Mucosa of gallbladder (tissue), 1 donor: ENCODE measurements around the gene USP9X. TPM values are rescaled to one million over a fixed set of nuclear protein-coding genes. Genes with fewer than 3 reads are reported as not detected.
"Not testable (repeated sequence)": the region's sequence is repeated elsewhere in the genome, so short reads cannot be mapped to it uniquely, and the experiment has no call there.

Source experiments
- DNase-seq: peaks from one replicate; pipeline ENCODE4 v3.0.0-alpha.2; 2020; ENCODE audit warnings: low spot score
- total RNA-seq: library from RNA; stranded (reverse); gene quantifications from one replicate; pipeline ENCODE4 v1.2.1, GENCODE V29; 2021
- donor health status: DM: no; HTN: no; CAD: no.

USP9X gene
- total RNA-seq, 1 donor from 2014 or later, result 90.5 TPM

DNA sequence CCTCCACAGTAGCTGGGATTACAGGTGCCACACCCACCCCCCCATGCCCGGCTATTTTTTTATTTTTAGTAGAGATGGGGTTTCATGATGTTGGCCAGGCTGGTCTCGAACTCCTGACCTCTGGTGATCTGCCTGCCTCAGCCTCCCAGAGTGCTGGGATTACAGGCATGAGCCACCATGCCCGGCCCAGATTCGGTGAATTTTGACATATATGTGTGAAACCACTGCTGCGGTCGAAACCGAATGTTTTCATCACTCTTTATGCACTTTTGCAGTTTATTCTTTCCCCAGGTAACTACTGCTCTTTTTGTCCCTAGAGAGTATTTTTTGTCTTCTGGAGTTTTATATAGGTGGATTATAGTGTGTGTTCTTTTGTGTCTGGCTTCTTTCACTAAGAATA lies 101.7 kb downstream of the USP9X start:
- DNase-seq, result not testable (repeated sequence)

DNA sequence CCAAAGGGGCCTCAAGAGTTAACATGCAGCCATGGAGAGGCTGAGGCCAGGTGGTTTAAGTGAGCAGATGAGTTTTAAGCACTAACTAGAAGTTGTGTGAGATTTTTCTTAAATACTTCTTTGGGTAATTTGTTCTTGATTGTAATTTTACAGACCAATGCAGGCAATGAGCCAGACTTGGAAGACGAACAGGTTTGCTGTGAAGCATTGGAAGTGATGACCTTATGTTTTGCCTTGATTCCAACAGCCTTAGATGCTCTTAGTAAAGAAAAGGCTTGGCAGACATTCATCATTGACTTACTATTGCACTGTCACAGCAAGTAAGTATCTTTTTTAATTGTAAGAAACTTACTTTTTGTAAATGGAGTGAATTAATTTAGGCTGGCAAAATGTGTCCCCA lies 103.9 kb downstream of the USP9X start:
- DNase-seq, result no peak

DNA sequence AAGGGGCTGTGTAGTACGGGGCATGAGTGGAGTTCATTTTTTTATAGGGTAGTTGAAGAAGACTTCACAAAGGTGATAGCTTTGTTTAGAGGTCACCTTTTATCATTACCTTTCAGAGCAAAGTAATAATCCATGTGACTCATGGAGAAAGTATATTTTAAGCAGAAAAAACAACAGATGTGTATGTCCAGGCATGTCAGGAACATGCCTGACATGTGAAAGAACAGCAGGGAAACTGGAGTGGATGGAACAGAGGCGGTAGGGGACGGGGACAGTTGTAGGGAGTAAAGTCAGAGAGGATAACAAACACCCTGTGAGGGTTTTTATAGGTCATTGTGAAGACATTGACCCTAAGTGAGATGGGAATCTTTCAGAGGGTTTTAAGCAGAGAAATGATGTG lies 107.6 kb downstream of the USP9X start:
- no peak for DNase-seq

DNA sequence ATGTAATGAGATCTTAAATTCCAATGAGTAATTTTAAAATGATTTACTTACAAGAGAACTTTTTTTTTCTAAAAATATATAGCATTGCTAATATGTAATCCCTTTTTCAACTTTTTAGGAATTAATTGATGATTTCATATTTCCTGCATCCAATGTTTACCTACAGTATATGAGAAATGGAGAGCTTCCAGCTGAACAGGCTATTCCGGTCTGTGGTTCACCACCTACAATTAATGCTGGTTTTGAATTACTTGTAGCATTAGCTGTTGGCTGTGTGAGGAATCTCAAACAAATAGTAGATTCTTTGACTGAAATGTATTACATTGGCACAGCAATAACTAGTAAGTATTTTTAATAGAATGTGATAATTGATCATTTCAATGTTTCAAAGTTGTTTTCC lies 113.2 kb downstream of the USP9X start:
- no peak for DNase-seq

DNA sequence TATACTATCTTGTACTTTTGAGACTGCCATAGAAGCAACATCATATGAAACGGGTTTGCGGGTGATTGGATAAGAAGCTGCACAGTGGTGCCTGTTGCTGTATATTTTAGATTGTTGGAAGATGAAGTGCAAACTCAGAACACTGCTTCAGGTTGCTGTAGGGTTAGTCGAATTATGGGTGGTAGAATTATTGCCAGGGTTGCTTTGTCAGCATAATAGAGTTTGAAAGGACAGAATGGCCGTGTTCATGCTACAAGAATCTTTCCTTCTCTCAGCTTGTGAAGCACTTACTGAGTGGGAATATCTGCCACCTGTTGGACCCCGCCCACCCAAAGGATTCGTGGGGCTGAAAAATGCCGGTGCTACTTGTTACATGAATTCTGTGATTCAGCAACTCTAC lies 115.5 kb downstream of the USP9X start:
- no peak for DNase-seq

DNA sequence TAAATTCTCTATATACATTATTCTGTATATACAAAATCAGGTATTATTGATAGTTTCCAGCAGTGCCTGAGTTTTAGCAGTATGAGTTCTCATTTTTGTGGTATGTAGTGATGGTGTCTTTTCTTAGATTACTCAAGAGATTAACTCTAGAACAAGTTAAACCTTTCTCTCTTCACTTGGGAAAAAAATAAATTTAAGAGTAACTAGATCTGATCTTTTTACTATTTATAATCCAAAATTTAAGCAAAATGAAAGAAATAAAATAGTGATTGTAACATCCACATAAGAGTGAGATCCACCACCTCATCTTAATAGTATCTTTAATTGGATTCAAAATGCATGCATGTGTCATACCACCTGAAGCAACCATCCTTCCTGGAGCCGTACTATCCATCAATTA lies 124.6 kb downstream of the USP9X start:
- DNase-seq, result no peak

DNA sequence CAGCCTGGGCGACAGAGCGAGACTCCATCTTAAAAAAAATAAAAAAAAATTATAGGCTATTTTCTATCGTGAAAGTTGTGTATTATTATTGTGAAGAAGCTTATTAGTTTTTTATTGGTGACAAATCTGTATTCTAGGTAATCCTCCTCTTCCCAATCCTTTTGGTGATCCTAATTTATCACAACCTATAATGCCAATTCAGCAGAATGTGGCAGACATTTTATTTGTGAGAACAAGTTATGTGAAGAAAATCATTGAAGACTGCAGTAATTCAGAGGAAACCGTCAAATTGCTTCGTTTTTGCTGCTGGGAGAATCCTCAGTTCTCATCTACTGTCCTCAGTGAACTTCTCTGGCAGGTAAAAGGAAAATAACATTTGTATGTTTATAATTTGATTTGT lies 139.4 kb downstream of the USP9X start:
- no peak for DNase-seq

DNA sequence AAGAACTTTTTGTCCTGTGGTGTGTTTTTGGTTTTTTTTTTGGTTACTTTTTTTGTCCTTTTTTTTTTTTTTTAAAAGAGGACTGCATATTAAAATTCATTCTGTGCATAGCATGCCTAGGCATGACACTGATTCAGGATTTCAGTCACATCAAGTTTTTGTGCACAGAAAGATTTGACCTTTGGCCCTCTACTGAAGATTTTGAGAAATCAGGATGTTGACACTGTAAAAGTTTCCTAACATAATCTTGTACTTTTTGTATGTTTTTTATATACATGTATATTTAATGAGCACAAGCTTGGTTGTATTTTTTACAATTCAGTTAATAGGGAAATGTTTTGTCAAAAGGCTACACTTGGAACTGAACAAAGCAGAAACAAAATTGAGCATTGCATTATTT lies 148.7 kb downstream of the USP9X start:
- no peak for DNase-seq

DNA sequence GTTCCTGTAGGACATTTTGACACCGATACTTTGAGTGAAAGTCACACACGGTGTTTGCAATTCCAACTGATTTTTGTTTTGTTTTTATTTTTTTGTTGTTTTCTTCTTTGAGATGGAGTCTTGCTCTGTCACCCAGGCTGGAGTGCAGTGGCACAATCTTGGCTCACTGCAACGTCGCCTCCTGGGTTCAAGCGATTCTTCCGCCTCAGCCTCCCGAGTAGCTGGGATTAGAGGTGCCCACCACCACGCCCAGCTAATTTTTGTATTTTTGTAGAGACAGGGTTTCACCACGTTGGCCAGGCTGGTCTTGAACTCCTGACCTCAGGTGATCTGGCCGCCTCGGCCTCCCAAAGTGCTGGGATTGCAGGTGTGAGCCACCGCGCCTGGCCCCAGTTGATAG lies 149.2 kb downstream of the USP9X start:
- DNase-seq, result not testable (repeated sequence)

DNA sequence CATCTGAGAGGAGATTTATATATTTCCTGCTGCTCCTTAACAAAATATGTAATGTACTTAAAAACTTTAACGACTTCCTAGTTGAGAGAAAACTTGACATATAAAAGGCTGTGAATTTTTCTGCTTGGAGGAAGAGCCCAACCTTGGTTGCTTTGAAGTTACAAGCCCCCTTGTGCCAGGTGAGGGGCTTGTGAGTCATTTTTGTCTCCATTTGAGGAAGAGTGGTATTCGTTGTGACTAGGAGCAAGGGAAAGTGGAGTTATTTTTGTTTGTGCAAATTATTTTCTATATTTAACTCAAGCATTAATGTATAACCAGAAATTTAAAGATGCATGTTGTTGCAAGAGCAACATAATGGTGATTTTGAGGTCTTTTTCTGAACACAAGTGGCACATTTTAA lies 149.7 kb downstream of the USP9X start:
- DNase-seq, result no peak

DNA sequence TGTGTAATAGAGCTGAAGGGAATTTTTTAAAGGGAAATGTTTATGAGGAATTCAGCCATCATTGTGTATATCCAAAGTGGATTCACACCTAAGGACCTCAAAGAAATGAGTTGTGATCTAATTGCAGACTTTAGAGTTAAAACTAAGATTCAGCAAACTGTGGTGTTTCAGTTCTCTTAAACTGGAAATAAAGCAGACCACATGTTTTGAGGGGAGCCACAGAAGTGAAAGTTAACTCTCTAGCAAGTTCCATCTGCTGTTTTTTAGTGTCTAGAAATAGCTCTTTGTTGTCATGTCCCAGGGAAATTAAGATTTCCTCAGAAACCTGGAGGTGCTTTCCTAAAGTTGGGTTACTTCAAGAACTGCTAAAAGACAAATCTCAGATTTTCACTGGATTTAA lies 151.4 kb downstream of the USP9X start:
- DNase-seq, result no peak

DNA sequence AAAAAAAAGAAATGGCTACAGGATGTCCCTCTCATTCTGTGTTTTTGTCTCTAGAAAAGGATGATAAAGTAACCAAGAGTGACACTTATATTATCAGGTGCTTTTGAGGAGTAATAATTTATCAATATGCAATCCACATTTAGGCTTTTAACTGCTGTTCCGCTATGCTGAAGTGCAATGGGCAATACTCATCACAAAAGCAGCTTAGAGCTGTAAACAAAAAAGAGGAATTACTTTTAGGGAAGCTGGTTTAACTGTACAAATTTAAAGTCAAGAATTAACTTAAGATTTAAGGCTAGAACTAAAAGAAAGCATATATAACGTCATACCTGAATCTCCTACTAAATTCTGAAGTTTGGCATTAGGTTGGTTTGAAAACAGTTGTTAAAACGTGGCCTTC lies 155.3 kb downstream of the USP9X start:
- DNase-seq, result no peak

DNA sequence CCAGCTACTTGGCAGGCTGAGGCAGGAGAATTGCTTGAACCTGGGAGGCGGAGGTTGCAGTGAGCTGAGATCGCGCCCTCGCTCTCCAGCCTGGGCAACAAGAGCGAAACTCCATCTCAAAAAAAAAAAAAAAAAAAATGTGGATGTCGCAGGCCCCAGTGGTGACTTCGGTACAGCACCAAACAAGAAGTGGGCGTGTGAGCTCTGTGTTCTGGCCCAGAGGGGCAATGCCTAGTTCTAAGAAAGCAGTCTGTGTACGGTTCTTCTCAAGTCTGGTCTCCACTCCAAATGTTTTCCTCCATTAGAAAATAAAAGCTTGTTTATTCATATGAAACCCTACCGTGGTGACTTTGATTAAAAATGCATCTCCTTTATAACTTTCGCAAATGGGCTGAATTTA lies 156.7 kb downstream of the USP9X start:
- no peak for DNase-seq

DNA sequence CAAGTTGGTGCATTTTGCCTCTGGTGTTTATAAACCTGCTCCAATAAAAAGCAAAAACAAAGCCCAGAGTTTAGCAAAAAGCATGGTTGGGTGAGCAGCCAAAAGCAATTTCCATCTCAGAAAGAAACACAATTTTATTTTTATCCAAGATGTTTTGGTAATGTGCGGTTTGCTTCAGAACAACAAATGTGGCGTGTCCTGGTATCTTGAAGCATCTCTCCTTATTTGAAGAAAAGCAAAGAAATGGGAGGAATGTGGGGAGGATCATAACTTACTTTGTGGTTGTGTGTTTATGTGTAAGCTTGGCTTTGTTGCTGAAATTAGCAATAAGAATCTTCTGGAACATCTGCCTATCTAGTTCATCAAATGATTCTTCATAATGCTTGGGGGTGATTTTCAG lies 160.4 kb downstream of the USP9X start:
- DNase-seq, result no peak

DNA sequence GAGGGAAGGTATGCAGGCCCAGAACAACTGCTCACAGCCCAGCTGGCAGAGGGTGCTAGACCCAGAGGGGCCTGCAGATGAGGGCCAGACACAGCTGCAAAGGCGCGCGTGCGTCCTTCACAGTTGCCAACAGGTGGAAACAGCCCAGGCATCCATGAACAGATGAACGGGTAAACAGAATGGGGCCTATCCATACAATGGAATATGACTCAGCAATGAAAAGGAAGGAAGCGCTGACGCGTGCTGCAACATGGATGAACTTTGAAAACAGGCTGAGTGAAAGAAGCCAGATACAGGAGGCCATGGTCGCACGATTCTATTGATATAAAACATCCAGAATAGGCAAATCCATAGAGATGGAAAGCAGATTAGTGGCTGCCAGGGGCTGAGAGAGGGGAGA lies 165.6 kb downstream of the USP9X start:
- DNase-seq, result no peak

DNA sequence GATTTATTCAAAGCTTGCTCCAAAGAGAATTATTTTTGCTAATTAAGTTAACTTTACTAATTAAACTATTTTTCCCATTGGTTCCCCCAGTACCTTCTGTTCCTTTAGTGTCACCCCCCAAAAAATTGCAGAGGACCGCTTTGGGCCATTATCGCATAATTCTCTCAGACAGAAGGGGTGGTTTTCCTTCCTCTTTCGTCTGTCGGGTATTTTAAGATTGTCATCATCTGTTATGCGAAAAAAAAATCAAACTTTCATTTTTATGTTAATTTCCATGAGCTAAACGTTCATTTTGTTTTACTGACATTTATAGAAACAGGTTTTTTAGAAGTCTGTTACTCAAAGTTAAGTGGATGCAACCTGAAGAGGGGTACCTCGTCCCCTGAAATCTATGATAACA lies 172.6 kb downstream of the USP9X start:
- no peak for DNase-seq

DNA sequence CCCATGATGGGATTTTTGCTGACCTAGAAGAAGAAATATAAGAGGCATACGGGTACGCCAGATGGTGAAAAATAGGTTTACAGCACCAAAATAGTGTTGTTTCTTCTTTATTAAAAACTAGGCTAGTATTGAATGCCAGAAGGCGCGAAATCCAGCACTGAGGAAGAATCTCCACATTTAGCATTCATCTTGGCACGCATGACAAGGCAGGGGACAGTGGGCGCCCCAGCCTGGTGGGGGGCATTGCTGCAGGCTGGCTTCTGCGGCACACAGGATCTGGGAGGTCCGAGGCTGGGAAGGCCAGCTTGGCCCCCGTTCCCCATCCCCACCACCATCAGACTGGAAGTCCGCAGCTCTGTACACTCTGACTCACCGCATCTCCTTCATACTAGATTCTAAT lies 173.0 kb downstream of the USP9X start:
- no peak for DNase-seq

DNA sequence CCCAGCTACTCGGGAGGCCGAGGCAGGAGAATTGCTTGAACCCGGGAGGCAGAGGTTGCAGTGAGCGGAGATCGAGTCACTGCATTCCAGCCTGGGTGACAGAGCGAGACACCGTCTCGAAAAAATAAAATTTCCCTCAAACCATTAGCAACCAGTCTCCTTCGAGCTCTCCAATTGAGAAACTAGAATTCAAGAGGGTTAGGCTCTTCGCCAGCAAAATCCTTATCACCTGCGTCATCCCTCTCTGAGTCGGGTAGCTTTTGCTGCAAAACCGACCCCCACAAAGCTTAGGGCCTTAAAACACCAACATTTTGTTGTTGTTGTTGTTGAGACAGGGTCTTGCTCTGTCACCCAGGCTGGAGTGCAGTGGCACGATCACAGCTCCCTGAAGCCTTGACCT lies 173.6 kb downstream of the USP9X start:
- DNase-seq, result no peak

DNA sequence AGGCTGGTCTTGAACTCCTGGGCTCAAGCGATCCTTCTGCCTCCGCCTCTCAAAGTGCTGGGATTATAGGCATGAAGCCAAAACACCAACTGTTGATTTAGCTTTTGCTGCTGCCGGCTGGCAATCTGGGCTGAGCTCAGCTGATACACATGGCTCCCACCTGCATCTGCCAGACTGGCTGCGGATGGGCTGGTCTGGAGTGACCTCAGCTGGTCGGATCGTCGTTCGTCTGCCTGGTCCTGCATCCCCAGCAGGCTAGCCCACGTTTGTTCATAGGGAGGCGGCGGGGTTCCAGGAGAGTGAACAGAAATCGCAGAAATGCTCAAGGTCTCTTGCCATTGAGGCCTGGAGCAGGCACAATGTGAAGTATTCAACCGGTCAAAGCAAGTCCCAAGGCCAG lies 174.3 kb downstream of the USP9X start:
- DNase-seq, result no peak

DNA sequence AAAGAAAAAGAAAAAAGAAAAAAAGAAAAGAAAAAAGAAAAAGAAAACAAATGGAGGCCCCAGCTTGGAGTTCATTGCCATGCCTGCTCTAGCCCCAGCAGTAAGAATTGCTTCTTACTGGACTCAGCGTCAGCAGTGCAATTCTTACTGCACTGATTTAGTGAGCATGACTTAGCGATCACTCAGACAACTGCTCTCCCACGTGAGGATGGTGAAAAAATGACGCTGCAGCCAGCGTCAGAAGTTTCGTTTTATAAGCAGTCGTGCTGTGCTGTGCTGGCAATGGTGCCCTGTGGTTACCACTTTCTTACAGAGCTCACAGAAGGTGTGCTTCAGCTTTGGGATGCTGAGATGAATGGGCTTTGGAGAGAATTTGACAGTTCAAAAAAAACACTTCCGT lies 180.4 kb downstream of the USP9X start:
- DNase-seq, result peak; percentile 25

DNA sequence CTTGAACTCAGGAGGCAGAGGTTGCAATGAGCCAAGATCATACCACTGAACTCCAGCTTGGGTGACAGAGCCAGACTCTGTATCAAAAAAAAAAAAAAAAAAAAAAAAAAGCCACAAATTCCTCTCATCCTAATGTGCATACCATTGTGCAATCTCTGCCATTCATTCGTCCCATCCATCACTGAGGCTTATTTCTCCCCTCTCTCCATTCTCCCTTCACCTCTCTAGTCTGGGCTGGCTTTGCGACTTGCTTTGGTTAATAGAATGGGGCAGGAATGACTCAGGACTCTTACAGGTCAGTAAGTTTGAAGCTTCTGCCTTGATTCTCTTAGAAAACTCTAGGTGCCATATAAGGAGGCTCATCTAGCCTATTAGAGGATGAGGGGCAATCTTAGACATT lies 188.4 kb downstream of the USP9X start:
- no peak for DNase-seq

DNA sequence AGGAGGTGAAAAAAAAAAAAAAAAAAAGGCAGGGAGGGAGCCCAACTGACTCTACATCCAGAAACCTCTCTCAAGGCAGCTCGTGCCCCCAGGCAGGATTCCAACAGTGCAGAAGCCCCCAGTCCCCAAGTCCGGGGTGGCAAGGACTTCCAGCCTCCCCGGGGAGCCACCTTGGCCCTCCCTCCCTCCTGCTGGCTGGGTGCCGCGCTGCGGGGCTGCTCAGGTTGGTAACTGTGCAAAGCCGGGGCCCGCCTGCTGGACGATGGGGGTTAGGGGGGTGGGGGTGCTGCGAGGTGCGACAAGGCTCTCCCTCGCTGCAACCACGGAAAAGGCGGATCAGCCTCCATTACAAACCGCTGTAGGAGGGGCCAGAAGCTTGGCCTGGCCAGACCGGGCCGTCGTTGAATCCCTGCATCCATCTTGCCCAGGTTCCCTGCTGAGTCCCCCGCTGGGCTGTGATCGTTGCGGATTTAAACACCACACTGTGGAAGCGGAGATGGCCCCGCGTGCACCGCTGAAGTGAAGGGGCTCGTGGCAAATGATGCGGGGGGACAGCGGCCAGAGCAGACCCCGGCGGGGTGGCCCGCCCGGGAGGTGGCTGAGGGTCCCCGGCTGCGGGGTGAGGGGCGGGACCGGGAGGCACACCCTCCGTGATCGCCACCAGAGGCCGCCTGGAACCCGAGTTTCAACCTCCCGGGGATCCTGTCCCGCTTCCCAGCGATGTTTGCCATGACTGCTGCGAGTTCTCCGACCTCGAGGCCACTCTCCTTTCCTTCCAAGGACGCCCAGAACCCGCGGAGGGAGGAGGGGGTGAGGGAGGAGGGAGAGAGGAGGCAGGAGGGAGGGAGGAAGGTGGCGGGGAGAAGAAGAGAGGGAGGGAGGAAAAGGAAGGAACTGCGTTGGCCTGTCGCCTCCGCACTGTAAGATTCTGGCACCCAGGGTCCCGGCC lies 190.7 kb downstream of the USP9X start:
- peak; percentile 47 for DNase-seq

DNA sequence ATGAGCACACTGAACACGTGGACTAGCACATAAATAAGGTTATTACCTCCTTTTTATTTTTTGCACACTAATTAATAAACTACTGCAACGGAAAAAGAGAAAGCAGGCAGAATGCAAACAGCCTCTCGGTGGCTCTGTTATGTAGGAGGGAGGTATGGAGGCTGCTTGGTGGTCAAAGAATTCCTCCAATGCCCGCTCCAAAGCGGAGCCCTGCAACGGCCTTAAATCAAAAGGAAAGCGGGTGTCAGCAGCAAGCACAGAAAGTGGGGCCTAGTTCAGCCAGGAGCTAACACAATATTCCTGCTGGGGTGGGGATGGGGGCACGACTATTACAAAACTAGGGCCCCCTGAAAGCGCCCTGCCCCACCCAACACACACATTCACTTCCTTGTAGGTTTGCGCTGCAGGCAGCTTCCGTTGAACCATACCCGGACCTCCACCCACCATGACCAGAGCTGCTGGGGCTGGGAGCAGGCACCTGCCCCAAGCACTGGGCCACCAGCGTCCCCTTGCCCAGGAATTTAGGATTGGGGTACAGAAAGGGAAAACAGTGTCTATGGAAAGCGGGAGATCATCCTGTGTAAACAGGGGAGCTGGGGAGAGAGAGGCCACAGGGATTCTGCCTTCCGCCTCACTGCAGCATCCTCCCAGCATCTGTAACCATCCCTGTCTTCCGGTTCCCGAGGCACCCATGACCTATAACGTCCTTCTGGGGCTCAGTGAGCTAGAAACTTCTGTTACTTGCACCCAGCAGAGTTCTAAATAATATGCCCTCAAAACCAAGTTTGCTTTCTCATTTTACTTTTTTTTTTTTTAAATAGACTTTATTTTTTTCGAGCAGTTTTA lies 191.6 kb downstream of the USP9X start:
- no peak for DNase-seq
